GM19467 (cell line): ENCODE data around the gene ACSM2A.
"Not testable (repeated sequence)": the region's sequence is repeated elsewhere in the genome, so short reads cannot be mapped to it uniquely, and the experiment has no call there.

Source experiments
- ATAC-seq: cut with Tn5 transposase; IDR thresholded peaks from one replicate; pipeline ENCODE4 v1.9.1; 2021; ENCODE audit warnings: mild to moderate bottlenecking, moderate library complexity; ENCODE audit not compliant: unreplicated experiment

Gene ACSM2A

GRCh38 chr16:20536669-20537068, 85.3 kb downstream of the ACSM2A start:
- ATAC-seq: not testable (repeated sequence)
